ENCODE results near the gene ILF2. TPM values are rescaled to one million over a fixed set of nuclear protein-coding genes. Genes with fewer than 3 reads are reported as not detected.

Gene ILF2
- total RNA-seq, 1 donor from 2014 or later: 216 TPM

DNA sequence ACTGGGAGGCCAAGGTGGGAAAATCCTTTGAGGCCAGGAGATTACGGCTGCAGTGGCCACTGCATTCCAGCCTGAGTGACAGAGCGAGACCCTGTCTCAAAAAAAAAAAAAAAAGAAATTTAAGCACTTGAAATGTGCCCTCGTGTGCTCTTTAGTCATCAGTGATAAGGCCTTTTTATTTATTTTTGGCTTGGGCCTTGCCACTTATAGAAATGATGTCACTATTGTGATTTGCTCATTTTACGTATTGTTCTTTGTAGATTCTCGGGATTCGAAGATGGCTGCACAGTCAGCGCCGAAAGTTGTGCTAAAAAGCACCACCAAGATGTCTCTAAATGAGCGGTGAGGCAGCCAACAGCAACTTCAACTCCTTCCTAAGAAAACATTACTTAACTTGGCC, 34.5 kb downstream of the ILF2 start:
- H3K9me3 Mint-ChIP-seq (ENCODE audit: unreplicated experiment): peaks cover 6% of the 10 kb centered on the region
- peak overlapping the region; percentile 78 for H3K4me3 Mint-ChIP-seq (ENCODE audit: unreplicated experiment)
- TF ChIP-seq, protein P1, sequence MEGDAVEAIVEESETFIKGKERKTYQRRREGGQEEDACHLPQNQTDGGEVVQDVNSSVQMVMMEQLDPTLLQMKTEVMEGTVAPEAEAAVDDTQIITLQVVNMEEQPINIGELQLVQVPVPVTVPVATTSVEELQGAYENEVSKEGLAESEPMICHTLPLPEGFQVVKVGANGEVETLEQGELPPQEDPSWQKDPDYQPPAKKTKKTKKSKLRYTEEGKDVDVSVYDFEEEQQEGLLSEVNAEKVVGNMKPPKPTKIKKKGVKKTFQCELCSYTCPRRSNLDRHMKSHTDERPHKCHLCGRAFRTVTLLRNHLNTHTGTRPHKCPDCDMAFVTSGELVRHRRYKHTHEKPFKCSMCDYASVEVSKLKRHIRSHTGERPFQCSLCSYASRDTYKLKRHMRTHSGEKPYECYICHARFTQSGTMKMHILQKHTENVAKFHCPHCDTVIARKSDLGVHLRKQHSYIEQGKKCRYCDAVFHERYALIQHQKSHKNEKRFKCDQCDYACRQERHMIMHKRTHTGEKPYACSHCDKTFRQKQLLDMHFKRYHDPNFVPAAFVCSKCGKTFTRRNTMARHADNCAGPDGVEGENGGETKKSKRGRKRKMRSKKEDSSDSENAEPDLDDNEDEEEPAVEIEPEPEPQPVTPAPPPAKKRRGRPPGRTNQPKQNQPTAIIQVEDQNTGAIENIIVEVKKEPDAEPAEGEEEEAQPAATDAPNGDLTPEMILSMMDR (IDR thresholded peaks at IDR 0.05; ENCODE audit: unreplicated experiment): no peak

DNA sequence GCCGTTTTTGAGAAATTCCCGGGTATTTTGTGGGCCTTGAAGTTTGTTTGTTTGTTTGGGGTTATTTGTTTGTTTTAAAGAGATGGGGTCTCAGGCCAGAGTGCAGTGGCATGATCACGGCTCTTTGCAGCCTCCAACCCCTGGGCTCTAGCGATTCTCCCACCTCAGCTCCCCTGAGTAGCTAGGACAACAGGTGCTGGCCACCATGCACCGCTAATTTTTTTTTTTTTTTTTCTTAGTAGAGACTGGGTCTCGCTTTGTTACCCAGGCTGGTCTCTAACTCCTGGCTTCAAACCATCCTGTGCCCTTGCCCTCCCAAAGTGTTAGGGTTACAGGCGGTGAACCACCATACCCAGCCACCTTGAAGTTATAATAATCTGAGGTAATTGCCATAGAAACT, 34.9 kb downstream of the ILF2 start:
- H3K9me3 Mint-ChIP-seq (ENCODE audit: unreplicated experiment): peaks cover 6% of the 10 kb centered on the region
- peaks cover 27% of the 10 kb centered on the region for H3K36me3 Mint-ChIP-seq (ENCODE audit: low read depth, unreplicated experiment)
- H3K27ac Mint-ChIP-seq (ENCODE audit: unreplicated experiment): peak overlapping the region; percentile 74

More for the DNA sequence above, 34.5 kb downstream of the ILF2 start:
- Mint-ChIP-seq H3K36me3 (ENCODE audit: low read depth, unreplicated experiment) (peaks cover 31% of the 10 kb centered on the region), H3K4me1 (ENCODE audit: unreplicated experiment) (peaks cover 17% of the 10 kb centered on the region), H3K27me3 (ENCODE audit: unreplicated experiment) (peaks cover 12% of the 10 kb centered on the region), H3K27ac (ENCODE audit: unreplicated experiment) (peak overlapping the region; percentile 74)
- no peak for DNase-seq (ENCODE audit: low spot score)

DNA sequence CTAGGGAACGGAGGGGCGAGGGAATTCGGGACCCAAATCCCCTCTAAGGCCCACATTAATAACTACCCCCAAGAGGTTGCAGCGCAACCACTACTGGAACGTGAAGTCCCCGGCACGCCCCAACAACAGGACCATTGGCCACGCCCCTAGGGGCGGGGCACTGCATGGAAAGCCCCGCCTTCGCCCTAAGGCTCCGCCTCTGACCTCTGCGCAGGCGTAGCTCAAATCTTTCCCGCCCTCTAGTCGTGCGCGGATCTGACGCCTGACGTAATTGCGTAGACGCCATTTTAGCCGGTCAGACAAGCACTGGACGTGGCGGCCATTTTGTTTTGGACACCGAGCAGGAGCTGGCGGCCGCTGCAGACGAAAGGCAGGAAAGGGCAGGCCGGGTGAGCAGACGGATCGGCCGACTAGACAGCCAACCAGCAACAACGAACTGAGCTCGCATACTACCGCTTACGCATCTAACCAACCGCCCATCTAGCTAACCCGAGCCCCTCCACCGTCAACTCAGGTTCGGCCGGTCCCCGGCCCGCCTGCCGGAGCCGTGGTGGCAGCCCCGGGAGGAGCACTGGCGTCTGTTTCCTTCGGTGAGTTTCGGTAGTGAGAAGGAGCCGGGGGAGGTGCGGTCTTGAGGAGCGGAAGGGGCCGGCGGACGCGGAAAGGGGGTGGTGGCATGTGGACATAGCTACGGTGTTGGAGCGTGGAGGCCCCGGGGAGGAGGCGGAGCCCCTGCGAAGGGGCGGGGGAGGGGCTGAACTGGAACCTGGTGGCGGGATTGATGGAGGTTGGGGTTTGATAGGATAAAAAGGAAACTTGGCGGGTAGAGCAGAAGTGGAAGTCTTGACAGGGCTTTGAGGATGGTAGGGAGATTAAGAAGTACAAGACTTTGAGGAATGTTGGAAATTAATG, 36.8 kb downstream of the ILF2 start, which contains the start of gene CHTOP:
CHTOP (plus strand) TSS at position 313 of the 912 bp plus-strand sequence. CDS start 2,523 bp downstream, outside the sequence.
- peaks cover 19% of the 10 kb centered on the region for H3K4me1 Mint-ChIP-seq (ENCODE audit: unreplicated experiment)
- H3K9me3 Mint-ChIP-seq (ENCODE audit: unreplicated experiment): peaks cover 6% of the 10 kb centered on the region
- TF ChIP-seq, protein P1 (IDR thresholded peaks at IDR 0.05; ENCODE audit: unreplicated experiment): no peak
- peak within 1 kb of the TSS; percentile 98 for H3K27ac Mint-ChIP-seq (ENCODE audit: unreplicated experiment)
- H3K27me3 Mint-ChIP-seq (ENCODE audit: unreplicated experiment): peaks cover 12% of the 10 kb centered on the region
- H3K36me3 Mint-ChIP-seq (ENCODE audit: low read depth, unreplicated experiment): peaks cover 26% of the 10 kb centered on the region
- H3K4me3 Mint-ChIP-seq (ENCODE audit: unreplicated experiment): peak within 1 kb of the TSS; percentile 99
- DNase-seq (ENCODE audit: low spot score): peak; percentile 95

More for the DNA sequence above, 34.9 kb downstream of the ILF2 start:
- peak overlapping the region; percentile 78 for H3K4me3 Mint-ChIP-seq (ENCODE audit: unreplicated experiment)
- H3K27me3 Mint-ChIP-seq (ENCODE audit: unreplicated experiment): peaks cover 12% of the 10 kb centered on the region
- H3K4me1 Mint-ChIP-seq (ENCODE audit: unreplicated experiment): peaks cover 17% of the 10 kb centered on the region
- no peak for DNase-seq (ENCODE audit: low spot score)
- TF ChIP-seq, protein P1 (IDR thresholded peaks at IDR 0.05; ENCODE audit: unreplicated experiment): no peak

DNA sequence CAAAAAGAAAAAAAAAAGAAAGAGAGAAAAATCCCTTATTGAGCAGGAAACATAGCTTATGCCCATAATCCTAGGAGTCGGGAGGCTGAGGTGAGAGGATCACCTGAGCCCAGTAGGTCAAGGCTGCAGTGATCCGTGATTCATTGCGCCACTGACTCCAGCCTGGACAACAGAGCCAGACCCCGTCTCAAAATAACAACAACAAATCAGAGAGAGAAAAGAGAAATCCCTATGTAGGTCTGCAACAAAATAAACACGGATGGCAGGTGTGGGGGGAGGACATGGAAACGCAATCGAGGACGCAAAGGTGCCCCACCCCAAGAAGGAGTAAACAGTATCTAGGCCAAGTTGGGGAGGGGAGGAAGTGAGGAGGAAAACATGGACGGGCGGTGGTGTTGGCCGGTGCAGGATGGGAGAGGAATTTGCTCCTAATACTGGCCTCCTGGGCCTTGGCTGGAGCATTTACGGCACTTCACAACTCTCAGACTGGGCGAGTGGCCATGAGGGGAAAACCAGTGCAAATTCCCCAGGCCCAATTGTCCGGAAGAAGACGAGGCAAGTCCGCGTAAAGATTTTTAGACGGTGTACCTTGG, 37.5 kb downstream of the ILF2 start:
- Mint-ChIP-seq H3K9me3 (ENCODE audit: unreplicated experiment) (peaks cover 6% of the 10 kb centered on the region), H3K4me1 (ENCODE audit: unreplicated experiment) (peaks cover 19% of the 10 kb centered on the region), H3K4me3 (ENCODE audit: unreplicated experiment) (peak overlapping the region; percentile 99), H3K27me3 (ENCODE audit: unreplicated experiment) (peaks cover 12% of the 10 kb centered on the region), H3K36me3 (ENCODE audit: low read depth, unreplicated experiment) (peaks cover 26% of the 10 kb centered on the region), H3K27ac (ENCODE audit: unreplicated experiment) (peak overlapping the region; percentile 98)
- no peak for DNase-seq (ENCODE audit: low spot score)
- TF ChIP-seq, protein P1 (IDR thresholded peaks at IDR 0.05; ENCODE audit: unreplicated experiment): no peak

Measured in endothelial cell (in vitro differentiated cells).